Endothelial cell of umbilical vein (primary cell): Measurements from ENCODE around the gene POU6F2. TPM values are rescaled to one million over a fixed set of nuclear protein-coding genes. Genes with fewer than 3 reads are reported as not detected.
A peak's percentile ranks its signal among the peaks of the same experiment; 100 is the strongest.

Source experiments
- BruUV-seq: library from RNA; stranded (reverse); fragments of 400-500 nt; replicated peaks from 2 replicates; lab custom pipeline; 2021; lab: Mats Ljungman, UMichigan
- CTCF ChIA-PET: fragments of 300-600, 350-600 bp; sonication (Branson Sonifier 250); formaldehyde crosslinking; loops from one replicate; lab custom pipeline; 2021; ENCODE audit warnings: antibody characterized with exemption, inconsistent platforms; lab: Charles Lee
- POLR2A ChIA-PET: fragments of 300-600, 350-600 bp; sonication (Branson Sonifier 250); formaldehyde crosslinking; loops from one replicate; lab custom pipeline; 2021; ENCODE audit warnings: antibody characterized with exemption, inconsistent platforms; lab: Charles Lee
- DNase-seq: peaks from one replicate; pipeline ENCODE4 v3.0.0-alpha.2; 2011; ENCODE audit warnings: low read depth, low spot score
- FAIRE-seq: peaks from 2 replicates; lab custom pipeline; 2011; peaks lifted over from hg19 to GRCh38; lab: Jason Lieb, UNC
- H2AFZ ChIP-seq: 2 replicates; pipeline ENCODE4 v1.6.0; 2012; ENCODE audit warnings: low read depth, low read length, control low read depth, inconsistent platforms
- H3K27ac ChIP-seq: 2 replicates; pipeline ENCODE4 v1.5.1; 2011; ENCODE audit warnings: low read depth, mild to moderate bottlenecking, control low read depth, low read length, moderate library complexity; ENCODE audit not compliant: insufficient read depth
- H3K27me3 ChIP-seq, 2 experiments: 2 replicates each; pipeline versions ENCODE4 v1.6.0 to v1.6.1; 2011; ENCODE audit warnings: low read length in 2 of 2, mixed read lengths in 1 of 2; ENCODE audit not compliant: control insufficient read depth in 2 of 2, insufficient read depth in 2 of 2
- H3K36me3 ChIP-seq, 2 experiments: 2 replicates in 1 of 2; 3 replicates in 1 of 2; pipeline ENCODE4 v1.5.1; 2011; ENCODE audit warnings: low read length in 2 of 2, mild to moderate bottlenecking in 1 of 2, moderate library complexity in 1 of 2; ENCODE audit not compliant: control insufficient read depth in 2 of 2, insufficient read depth in 2 of 2; ENCODE audit errors: extremely low read depth in 1 of 2
- H3K4me1 ChIP-seq: 3 replicates; pipeline ENCODE4 v1.5.1; 2011; ENCODE audit warnings: mild to moderate bottlenecking, low read length; ENCODE audit not compliant: control insufficient read depth, insufficient read depth; ENCODE audit errors: extremely low read depth
- H3K4me2 ChIP-seq: 2 replicates; pipeline ENCODE4 v1.6.1; 2011; ENCODE audit warnings: low read length, control low read depth, mixed read lengths; ENCODE audit not compliant: insufficient read depth
- H3K4me3 ChIP-seq, 3 experiments: fragments of 200-600 bp in 1 of 3; sonication (generic), shearing (Covaris generic) in 1 of 3; replicated peaks in 1 of 3; 2 replicates each; pipeline ENCODE4 v1.5.1; 2011 to 2016; ENCODE audit warnings: control low read depth in 3 of 3, low read length in 3 of 3, mild to moderate bottlenecking in 2 of 3, inconsistent platforms in 1 of 3, low read depth in 1 of 3, moderate library complexity in 1 of 3; ENCODE audit not compliant: insufficient read depth in 1 of 3
- H3K79me2 ChIP-seq: 2 replicates; pipeline ENCODE4 v1.6.0; 2012; ENCODE audit warnings: low read length, inconsistent platforms; ENCODE audit not compliant: control insufficient read depth, insufficient read depth
- H3K9ac ChIP-seq: replicated peaks from 2 replicates; pipeline ENCODE3; 2011; ENCODE audit warnings: low read length, control low read depth; ENCODE audit not compliant: insufficient read depth; ENCODE audit errors: extremely low read depth
- H3K9me1 ChIP-seq: replicated peaks from 3 replicates; pipeline ENCODE4 v1.6.0; 2011; ENCODE audit warnings: mild to moderate bottlenecking, low read length; ENCODE audit not compliant: control insufficient read depth, insufficient read depth; ENCODE audit errors: extremely low read depth
- H3K9me3 ChIP-seq: replicated peaks from 2 replicates; pipeline ENCODE4 v1.5.1; 2012; ENCODE audit warnings: low read length, inconsistent platforms; ENCODE audit not compliant: control insufficient read depth, insufficient read depth
- H4K20me1 ChIP-seq: replicated peaks from 2 replicates; pipeline ENCODE3; 2011; ENCODE audit warnings: mild to moderate bottlenecking, low read length; ENCODE audit not compliant: control insufficient read depth, insufficient read depth; ENCODE audit errors: extremely low read depth
- CTCF ChIP-seq, 2 donors: IDR thresholded peaks; 1 replicate in 1 of 2; 2 replicates in 1 of 2; pipeline ENCODE4 v1.5.1; 2011; ENCODE audit warnings: low read length in 2 of 2, mild to moderate bottlenecking in 2 of 2, moderate library complexity in 2 of 2, control low read depth in 1 of 2, inconsistent platforms in 1 of 2, low read depth in 1 of 2; ENCODE audit not compliant: insufficient read depth in 1 of 2; ENCODE audit errors: extremely low read depth in 1 of 2
- EZH2 ChIP-seq: IDR thresholded peaks from 2 replicates; pipeline ENCODE4 v1.6.1; 2012; ENCODE audit warnings: borderline replicate concordance, low read depth, mild to moderate bottlenecking, moderate library complexity, low read length, inconsistent platforms; ENCODE audit not compliant: severe bottlenecking
- FOS ChIP-seq: IDR thresholded peaks from 2 replicates; pipeline ENCODE4 v1.6.1; 2011; ENCODE audit warnings: mild to moderate bottlenecking, low read length, moderate library complexity, borderline replicate concordance; ENCODE audit not compliant: insufficient read depth
- GATA2 ChIP-seq: IDR thresholded peaks from 2 replicates; pipeline ENCODE4 v1.7.0; 2011; ENCODE audit warnings: low read depth, mild to moderate bottlenecking, moderate library complexity, mixed read lengths, low read length; ENCODE audit not compliant: insufficient read length, insufficient read depth
- JUN ChIP-seq: IDR thresholded peaks from 2 replicates; pipeline ENCODE4 v1.6.1; 2011; ENCODE audit warnings: borderline replicate concordance, low read depth; ENCODE audit not compliant: insufficient read length, insufficient read depth
- MYC ChIP-seq: IDR thresholded peaks from one replicate; pipeline ENCODE4 v1.6.1; 2011; ENCODE audit warnings: mild to moderate bottlenecking, low read depth, low read length
- POLR2A ChIP-seq: IDR thresholded peaks from 2 replicates; pipeline ENCODE4 v1.6.1; 2012; ENCODE audit warnings: low read depth, mild to moderate bottlenecking, control low read depth, low read length
- POLR2AphosphoS5 ChIP-seq: IDR thresholded peaks from 2 replicates; pipeline ENCODE4 v1.6.1; 2012; ENCODE audit warnings: low read depth, mild to moderate bottlenecking, control low read depth, low read length, moderate library complexity; ENCODE audit not compliant: insufficient read depth
- dilution Hi-C: fragments of 300-500 bp; cut with MboI; formaldehyde crosslinking; loops from one replicate; pipeline ENCODE4 v1.15.0; 2019; ENCODE audit warnings: low sequenced_read_pairs; ENCODE audit not compliant: extremely low pct_ligation_motif_present
- intact Hi-C: fragments of 100-400 bp; cut with micrococcal nuclease; formaldehyde crosslinking; loops from one replicate; pipeline ENCODE4 v1.10.0; 2022
- polyA plus RNA-seq, 4 experiments: library from polyadenylated mRNA; depleted of rRNA in 3 of 4; stranded (reverse) in 3 of 4; unstranded in 1 of 4; fragments of >200 nt; gene quantifications; 2 replicates each; pipeline versions ENCODE4 v1.2.1 to v1.2.3, GENCODE V29; 2011 to 2012; ENCODE audit warnings: missing spikeins in 1 of 4
- total RNA-seq: library from RNA; stranded (reverse); gene quantifications from 2 replicates; pipeline ENCODE4 v1.2.3, GENCODE V29; 2021

Gene POU6F2
- total and polyA plus RNA-seq, 2 donors (not counting 3 experiments of a cell fraction or from before 2014, with no cell fraction given) = 0.29 TPM; not detected in 1

GRCh38 chr7:39353615-39354376 lies 376.1 kb downstream of the POU6F2 start:
- no TSS peak for BruUV-seq
- ChIA-PET POLR2A (no interaction called here), CTCF (interaction anchor here (0.6 to 0.9 kb wide), 2 partner anchors 15 to 31 kb away, joined by 3 read pairs; no protein-coding TSS in a partner anchor)
- no peaks in the 10 kb centered on the region for H3K4me1 ChIP-seq
- H2AFZ ChIP-seq = peak overlapping the region; percentile 32
- dilution Hi-C loops (no loop called here), intact Hi-C loops (no loop called here)
- no peaks in the 10 kb centered on the region for H4K20me1 ChIP-seq
- H3K27me3 ChIP-seq = peaks cover 2 to 9% of the 10 kb centered on the region in 2 experiments
- H3K36me3 ChIP-seq = no peaks in the 10 kb centered on the region
- H3K9me3 ChIP-seq = no peaks in the 10 kb centered on the region
- no peaks in the 10 kb centered on the region for H3K9me1 ChIP-seq
- H3K4me2 ChIP-seq = no peak overlapping the region
- peak; percentile 37 for DNase-seq
- no peaks in the 10 kb centered on the region for H3K79me2 ChIP-seq
- H3K9ac ChIP-seq = no peak overlapping the region
- FAIRE-seq = no peak
- no peak overlapping the region for H3K4me3 ChIP-seq
- H3K27ac ChIP-seq = no peak overlapping the region
- TF ChIP-seq POLR2AphosphoS5 (no peak), POLR2A (no peak), EZH2 (no peak), CTCF (IDR thresholded peaks at IDR 0.05; ENCODE audit: extremely low read depth in 1 of 2, insufficient read depth in 1 of 2, low read depth in 1 of 2, low read length in 2 of 2) (no peak), MYC (no peak), GATA2 (no peak), FOS (no peak), JUN (no peak)
